ENCODE data around the gene FAM131C.

- TF ChIP-seq YY1 (IDR thresholded peaks at IDR 0.05; ENCODE audit: insufficient read depth, insufficient read length): no peak
- TF ChIP-seq ZNF274 (IDR thresholded peaks at IDR 0.05; ENCODE audit: low read depth, low read length): no peak
- no peak for TF ChIP-seq SUZ12 (IDR thresholded peaks at IDR 0.05; ENCODE audit: extremely low read depth, insufficient read depth, insufficient read length)
Measured at GRCh38 chr1:16110884-16111283, 37.4 kb upstream of the FAM131C start.
